Activated T-cell treated with anti-CD3 and anti-CD28 coated beads for 4 hours (primary cell): Measurements from ENCODE around the gene NFXL1.
"Not testable (repeated sequence)": the region's sequence is repeated elsewhere in the genome, so short reads cannot be mapped to it uniquely, and the experiment has no call there.

Experiments
- DNase-seq: peaks from one replicate; pipeline ENCODE4 v3.0.0-alpha.2; 2020

The NFXL1 gene

GRCh38 chr4:47914220-47914925 is at the start of gene NFXL1:
NFXL1 (minus strand) TSS chr4:47914583; CDS start chr4:47914203, 380 bp downstream.
- peak; percentile 95 for DNase-seq

- DNase-seq, result no peak
Measured at GRCh38 chr4:47954677-47955076, 40.3 kb upstream of the NFXL1 start.

DNA sequence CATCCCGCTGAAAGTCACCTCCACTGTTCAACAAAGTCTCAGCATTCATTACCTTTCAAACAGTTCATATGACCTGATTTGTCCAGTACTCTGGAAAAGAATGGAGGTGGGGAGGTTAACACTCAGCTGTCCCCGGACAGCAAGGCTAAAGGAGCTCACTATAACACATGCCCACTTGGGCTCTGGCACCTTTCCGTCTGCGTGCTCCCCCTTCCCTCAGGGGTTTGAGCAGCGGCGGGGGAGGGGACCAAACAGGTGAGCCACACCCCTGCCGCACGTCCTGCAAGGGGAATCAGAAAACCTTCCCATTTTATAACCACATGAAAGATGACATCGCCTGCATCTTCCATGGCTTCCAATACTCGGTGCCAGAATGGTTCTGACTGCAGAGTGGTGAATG is 39.9 kb upstream of the NFXL1 start:
- no peak for DNase-seq

- DNase-seq, result no peak
Measured at GRCh38 chr4:47945930-47946726, 31.7 kb upstream of the NFXL1 start.

DNA sequence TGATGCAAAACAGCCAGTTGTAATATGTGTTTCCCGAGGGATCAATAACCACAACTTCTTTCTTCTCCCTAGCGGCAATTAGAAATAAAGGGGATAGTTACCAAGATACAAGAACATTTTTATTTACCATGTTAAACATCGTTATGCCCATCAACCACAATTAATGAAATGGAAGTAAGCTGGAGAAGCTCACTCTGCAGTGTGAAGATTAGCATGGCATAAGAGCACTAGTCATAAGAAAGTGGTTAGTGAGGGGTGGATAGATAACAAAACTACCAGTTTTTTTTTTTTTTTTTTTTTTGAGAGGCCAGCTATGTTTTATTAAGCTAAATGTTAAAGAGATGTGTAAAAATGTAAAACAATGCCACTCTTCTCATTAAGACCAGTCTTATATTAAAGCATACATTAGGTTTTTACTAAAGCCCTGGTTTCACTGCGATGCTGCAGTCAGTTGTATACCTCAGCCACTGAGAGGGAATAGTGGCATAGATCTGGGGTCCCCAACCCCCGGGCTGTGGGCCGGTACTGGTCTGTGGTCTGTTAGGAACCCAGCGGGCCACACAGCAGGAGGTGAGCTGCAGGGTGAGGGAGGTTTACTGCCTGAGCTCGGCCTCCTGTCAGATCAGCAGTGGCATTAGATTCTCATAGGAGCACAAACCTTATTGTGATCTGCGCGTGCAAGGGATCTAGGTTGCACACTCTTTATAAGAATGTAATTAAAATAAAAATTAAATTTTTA is 27.9 kb upstream of the NFXL1 start:
- no peak for DNase-seq

GRCh38 chr4:47939456-47939855 is 25.1 kb upstream of the NFXL1 start:
- DNase-seq, result no peak

GRCh38 chr4:47936336-47936735 is 22.0 kb upstream of the NFXL1 start:
- no peak for DNase-seq

DNA sequence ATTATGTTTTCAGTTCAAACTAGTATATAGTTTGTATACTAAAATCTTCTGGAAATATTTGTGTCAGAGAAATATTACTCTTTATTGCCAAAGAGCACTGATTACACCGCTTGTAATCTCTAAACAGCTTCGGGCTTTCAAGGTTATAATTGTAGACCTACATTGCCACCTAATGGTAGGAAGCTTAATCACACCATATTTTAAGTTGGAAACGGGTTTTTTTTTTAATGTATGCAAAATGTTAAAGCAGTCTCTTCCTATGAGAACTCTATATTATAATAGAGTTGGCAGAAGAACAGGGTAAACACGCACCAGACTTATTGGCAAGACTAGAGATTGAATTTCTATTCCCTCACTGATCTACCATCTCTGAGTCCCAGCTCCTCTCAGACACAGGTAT is 19.5 kb upstream of the NFXL1 start:
- DNase-seq, result no peak

- no peak for DNase-seq
Measured at GRCh38 chr4:47930971-47931804, 16.8 kb upstream of the NFXL1 start.

DNA sequence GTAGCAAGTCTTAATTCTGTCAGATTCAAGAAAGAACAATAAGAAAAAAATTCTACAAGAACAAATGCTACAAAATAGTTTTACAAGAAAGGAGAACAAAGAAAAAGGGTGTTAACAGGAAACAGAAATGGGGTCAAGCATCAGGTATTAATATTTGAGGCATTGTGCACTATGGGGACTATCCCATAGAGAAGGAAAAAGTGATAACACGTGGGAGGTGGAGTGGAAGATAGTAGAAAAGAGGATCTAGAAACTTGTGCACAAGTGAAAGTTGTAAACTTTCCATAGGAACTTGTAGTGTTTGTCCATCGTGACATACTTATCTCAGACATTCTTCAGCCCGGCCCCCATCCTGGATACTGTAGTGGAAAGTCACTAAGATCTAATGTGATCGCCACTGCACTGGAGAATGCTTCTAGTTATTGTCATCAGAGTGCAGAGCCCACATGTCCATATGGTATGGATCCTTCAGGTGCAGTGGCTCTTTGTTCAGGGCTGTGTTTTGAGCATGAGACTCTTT is 15.4 kb upstream of the NFXL1 start:
- no peak for DNase-seq

DNA sequence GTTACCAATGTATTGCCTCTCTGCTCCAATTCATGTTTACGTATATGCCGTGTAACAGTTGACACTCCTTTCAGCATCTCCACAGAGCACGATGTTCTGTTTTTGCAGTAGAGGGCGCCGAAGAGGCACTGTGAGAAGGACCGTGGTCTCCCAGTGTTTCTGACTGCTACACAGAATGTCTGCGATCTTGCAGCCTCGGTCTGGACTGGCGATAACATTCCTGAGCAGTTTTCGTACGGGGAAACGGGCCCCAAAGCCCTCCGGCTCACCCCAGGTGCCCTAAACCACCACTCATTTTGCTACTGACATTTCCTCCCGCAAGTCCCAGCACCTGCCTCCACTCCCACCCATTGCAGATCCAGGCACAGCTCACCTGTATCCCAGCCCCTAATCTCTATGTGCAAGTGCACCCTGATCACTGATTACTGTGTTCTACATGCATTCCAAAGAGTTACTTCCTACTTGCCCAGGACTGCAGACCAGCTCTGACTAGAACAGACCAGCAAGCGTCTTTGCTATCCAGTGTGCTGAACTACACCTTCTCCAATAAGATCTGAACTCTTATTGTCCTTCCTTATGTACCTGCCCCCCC is 12.4 kb upstream of the NFXL1 start:
- peak; percentile 33 for DNase-seq

DNA sequence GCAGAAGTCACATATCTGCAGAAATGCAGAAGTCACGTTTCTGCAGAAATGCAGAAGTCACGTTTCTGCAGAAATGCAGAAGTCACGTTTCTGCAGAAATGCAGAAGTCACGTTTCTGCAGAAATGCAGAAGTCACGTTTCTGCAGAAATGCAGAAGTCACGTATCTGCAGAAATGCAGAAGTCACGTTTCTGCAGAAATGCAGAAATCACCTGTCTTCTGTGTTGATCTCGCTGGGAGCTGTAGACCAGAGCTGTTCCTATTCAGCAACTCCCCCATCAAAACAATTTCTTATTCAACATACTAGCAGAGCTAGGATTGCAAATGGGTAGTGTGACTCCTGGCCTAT is 8.9 kb upstream of the NFXL1 start:
- DNase-seq, result not testable (repeated sequence)

DNA sequence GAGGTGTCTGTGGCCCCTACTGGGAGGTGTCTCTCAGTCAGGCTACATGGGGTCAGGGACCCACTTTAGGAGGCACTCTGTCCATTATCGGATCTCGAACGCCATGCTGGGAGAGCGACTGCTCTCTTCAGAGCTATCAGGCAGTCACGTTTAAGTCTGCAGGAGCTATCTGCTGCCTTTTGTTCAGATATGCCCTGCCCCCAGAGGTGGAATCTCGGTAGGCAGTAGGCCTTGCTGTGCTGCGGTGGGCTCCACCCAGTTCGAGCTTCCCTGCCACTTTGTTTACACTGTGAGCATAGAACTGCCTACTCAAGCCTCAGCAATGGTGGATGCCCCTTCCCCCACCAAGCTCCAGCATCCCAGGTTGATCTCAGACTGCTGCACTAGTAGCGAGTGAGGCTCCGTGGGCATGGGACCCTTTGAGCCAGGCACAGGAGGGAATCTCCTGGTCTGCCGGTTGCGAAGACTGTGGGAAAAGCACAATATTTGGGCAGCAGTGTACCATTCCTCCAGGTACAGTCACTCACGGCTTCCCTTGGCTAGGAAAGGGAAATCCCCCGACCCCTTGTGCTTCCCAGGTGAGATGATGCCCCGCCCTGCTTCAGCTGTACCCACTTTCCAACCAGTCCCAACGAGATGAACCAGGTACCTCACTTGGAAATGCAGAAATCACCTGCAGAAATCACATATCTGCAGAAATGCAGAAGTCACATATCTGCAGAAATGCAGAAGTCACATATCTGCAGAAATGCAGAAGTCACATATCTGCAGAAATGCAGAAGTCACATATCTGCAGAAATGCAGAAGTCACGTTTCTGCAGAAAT is 8.3 kb upstream of the NFXL1 start:
- DNase-seq, result not testable (repeated sequence)

DNA sequence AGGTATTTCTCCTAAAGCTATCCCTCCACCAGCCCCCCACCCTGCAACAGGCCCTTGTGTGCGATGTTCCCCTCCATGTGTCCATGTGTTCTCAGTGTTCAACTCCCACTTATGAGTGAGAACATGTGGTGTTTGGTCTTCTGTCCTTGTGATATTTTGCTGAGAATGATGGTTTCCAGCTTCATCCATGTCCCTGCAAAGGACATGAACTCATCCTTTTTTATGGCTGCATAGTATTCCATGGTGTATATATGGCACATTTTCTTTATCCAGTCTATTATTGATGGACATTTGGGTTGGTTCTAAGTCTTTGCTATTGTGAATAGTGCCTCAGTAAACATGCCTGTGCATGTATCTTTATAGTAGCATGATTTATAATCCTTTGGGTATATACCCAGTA is 2.8 kb upstream of the NFXL1 start:
- DNase-seq, result not testable (repeated sequence)

DNA sequence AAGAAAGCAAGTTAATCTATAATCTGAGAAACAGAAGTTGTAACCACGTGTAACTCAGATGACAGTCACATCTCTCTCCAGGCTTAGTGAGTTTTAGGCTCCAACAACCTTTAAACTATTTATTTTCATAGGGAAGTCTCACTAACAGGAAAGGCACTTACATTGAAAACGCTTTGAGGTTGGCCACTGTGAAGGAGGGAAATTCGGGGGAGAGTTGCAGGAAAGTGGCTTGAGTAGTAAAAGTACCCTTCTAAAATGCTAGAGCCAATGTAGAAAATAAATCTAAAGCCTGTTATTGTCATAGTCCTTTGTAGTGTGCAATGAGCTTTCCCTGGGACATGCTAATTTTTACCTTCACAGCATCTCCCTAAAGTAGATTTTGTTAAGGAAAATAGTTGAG is 995 bp upstream of the NFXL1 start:
- no peak for DNase-seq

GRCh38 chr4:47914926-47915237 is 499 bp upstream of the NFXL1 start:
- DNase-seq, result no peak

DNA sequence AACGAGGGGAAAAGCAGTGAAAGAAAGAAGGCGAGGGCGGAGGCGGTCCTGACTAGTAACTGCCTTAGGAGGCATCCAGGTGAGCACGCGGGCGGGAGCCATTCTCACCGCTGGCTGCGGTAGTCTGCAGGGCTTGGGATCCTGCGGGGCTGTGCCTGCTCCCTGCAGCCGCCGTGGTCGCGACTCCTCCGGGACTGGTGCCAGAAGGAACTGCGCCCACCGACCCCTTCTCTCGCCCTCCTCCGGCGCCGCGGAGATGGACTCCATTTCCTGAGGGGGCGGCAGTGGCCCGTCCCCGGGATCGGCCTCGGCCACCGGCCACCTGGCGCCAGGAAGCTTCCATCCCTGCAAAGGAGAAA is 543 bp downstream of the NFXL1 start:
- peak; percentile 14 for DNase-seq

GRCh38 chr4:47913330-47913729 is 1.1 kb downstream of the NFXL1 start:
- no peak for DNase-seq

DNA sequence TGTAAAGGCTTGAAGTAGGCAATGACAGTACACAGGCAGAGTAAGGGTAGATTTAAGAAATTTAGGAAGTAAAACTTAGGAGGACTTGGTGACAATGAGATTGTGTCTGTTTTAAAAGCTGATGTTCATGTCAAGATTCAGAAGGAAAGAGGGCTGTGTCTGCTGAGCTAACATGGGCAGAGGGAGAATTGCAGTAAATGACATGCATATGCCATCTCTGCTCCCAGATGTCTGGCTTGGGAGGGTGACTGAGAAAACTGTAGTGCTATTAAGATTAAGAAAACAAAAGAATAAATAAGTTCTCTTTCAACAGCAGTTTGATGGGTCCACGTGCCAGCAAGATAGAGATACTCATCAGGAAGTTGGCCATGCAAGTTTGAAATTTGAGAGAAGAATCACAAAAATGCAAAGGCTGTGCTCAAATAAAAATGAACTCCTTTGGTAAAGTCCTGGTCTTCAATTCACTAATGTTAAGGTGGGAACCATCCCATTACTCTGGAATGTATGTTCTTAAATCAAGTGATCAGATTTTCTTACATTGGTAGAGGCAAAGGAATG is 7.2 kb downstream of the NFXL1 start:
- no peak for DNase-seq

DNA sequence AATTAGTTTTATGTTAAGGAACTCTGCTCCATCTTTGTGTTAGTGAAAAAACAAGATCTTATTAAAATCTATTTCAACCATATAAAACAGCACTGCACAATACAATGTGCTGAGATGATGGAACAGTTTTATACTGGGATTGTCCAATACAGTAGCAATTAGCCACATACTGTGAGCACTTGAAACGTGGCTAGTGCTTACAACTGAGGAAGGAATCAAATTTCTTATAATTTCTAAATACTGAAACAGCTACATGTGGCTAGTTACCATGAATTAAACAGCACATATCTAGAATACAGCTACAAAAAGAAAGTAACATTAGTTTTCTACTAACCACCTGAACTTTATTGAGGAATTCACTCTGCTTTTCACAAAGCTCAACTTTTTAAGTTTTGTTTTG is 14.7 kb downstream of the NFXL1 start:
- no peak for DNase-seq

DNA sequence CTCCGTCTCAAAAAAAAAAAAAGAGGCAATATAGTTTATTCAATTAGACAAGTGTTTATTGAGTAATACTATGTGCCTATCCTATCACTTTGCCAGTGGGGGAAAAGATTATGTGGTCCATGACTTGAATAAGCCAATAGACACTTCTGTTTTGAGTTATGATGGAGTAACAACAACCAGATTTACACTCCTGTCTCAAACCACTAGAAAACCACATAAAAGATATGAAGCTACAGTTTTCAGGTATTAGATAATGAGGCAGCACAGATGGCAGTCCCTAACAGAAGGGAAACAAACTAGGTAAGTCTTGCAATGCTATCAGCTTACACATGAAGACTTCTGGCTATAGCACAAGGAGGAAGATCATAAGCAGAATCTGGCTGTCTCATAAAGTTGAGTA is 22.5 kb downstream of the NFXL1 start:
- no peak for DNase-seq
